Measurements from ENCODE around the gene CNOT2. TPM values are rescaled to one million over a fixed set of nuclear protein-coding genes. Genes with fewer than 3 reads are reported as not detected.

The CNOT2 gene
- total RNA-seq, 2 experiments from 2014 or later, result 121 to 123 TPM

DNA sequence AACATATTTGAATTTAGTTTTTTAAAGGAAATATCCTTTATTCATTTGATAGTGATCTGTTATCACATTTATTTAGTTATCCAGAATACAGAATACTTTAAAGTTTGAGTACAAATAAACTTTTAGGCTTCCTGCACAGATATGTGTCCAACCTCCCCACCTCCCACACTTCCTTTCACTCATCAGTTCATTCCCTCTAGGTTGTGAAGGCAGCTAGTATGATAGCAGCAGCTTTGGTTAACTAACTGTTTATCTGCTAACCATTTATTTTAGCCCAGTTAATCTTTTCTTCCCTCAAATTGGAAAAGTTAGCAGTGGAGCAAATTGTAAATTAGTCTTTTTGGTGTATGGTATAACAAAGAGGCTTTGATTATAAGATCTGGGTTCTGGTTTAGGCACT lies 35.7 kb downstream of the CNOT2 start:
- Histone ChIP-seq H4K20me1 (ENCODE audit: insufficient read depth, low read length) (no peaks in the 10 kb centered on the region), H3K4me1 (ENCODE audit: insufficient read depth, low read length, poor library complexity, severe bottlenecking) (no peaks in the 10 kb centered on the region), H3K9me3 (ENCODE audit: low read length) (peaks cover 22% of the 10 kb centered on the region), H3K4me2 (ENCODE audit: low read length) (no peak overlapping the region), H3K4me3 (ENCODE audit: low read depth, low read length, poor library complexity, severe bottlenecking) (no peak overlapping the region), H2AFZ (ENCODE audit: low read length) (no peak overlapping the region), H3K9me2 (ENCODE audit: insufficient read depth, low read length) (no peaks in the 10 kb centered on the region), H3K27ac (ENCODE audit: low read depth, low read length, poor library complexity, severe bottlenecking) (no peak overlapping the region), H3K79me2 (ENCODE audit: insufficient read depth, low read depth, low read length) (peaks cover 98% of the 10 kb centered on the region), H3K36me3 (ENCODE audit: insufficient read depth, low read length) (peaks cover 76% of the 10 kb centered on the region)
- no peak for DNase-seq (ENCODE audit: low spot score)
- CTCF ChIA-PET (ENCODE audit: unreplicated experiment), result no interaction called here
- intact Hi-C loops (cut with micrococcal nuclease; ENCODE audit: unreplicated experiment), result no loop called here
- no peak for TF ChIP-seq EZH2phosphoT487 (IDR thresholded peaks at IDR 0.05; ENCODE audit: borderline replicate concordance, low read depth, low read length)
- TF ChIP-seq, protein P1, sequence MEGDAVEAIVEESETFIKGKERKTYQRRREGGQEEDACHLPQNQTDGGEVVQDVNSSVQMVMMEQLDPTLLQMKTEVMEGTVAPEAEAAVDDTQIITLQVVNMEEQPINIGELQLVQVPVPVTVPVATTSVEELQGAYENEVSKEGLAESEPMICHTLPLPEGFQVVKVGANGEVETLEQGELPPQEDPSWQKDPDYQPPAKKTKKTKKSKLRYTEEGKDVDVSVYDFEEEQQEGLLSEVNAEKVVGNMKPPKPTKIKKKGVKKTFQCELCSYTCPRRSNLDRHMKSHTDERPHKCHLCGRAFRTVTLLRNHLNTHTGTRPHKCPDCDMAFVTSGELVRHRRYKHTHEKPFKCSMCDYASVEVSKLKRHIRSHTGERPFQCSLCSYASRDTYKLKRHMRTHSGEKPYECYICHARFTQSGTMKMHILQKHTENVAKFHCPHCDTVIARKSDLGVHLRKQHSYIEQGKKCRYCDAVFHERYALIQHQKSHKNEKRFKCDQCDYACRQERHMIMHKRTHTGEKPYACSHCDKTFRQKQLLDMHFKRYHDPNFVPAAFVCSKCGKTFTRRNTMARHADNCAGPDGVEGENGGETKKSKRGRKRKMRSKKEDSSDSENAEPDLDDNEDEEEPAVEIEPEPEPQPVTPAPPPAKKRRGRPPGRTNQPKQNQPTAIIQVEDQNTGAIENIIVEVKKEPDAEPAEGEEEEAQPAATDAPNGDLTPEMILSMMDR (conservative IDR thresholded peaks at IDR 0.05; ENCODE audit: low read length), result no peak
- POLR2A ChIA-PET, result interaction anchor here (0.9 to 1.3 kb wide), 2 partner anchors 10 kb away, joined by 3 to 4 read pairs; no protein-coding TSS in a partner anchor
- BruUV-seq (replicated peaks), result TSS peak; percentile 6

DNA sequence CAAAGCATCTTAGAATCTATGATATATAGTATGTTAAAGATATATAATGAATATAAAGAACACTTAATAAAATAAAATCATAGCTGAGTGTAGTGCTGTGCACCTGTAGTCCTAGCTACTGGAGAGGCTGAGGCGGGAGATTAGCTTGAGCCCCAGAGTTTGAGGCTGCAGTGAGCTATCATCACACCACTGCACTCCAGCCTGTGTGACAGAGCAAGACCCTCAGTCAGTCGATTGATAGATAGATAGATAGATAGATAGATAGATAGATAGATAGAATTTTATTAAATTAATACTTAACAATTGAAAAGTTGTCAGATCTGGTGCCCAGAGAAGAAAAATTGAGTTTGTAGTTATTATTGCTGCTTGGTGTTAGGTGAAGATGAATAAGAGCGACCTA lies 40.0 kb downstream of the CNOT2 start:
- no peaks in the 10 kb centered on the region for H3K9me2 ChIP-seq (ENCODE audit: insufficient read depth, low read length)
- intact Hi-C loops (cut with micrococcal nuclease; ENCODE audit: unreplicated experiment), result no loop called here
- H3K4me2 ChIP-seq (ENCODE audit: low read length), result no peak overlapping the region
- no TSS peak for BruUV-seq (replicated peaks)
- H3K36me3 ChIP-seq (ENCODE audit: insufficient read depth, low read length), result peaks cover 89% of the 10 kb centered on the region
- H3K4me1 ChIP-seq (ENCODE audit: insufficient read depth, low read length, poor library complexity, severe bottlenecking), result no peaks in the 10 kb centered on the region
- POLR2A ChIA-PET, result interaction anchor here (0.6 to 1.4 kb wide), 5 partner anchors 24 to 1009 kb away, joined by 3 to 4 read pairs (median 3); no protein-coding TSS in a partner anchor
- CTCF ChIA-PET (ENCODE audit: unreplicated experiment), result no interaction called here
- H3K79me2 ChIP-seq (ENCODE audit: insufficient read depth, low read depth, low read length), result peaks cover 86% of the 10 kb centered on the region
- no peaks in the 10 kb centered on the region for H3K9me3 ChIP-seq (ENCODE audit: low read length)
- no peak for TF ChIP-seq EZH2phosphoT487 (IDR thresholded peaks at IDR 0.05; ENCODE audit: borderline replicate concordance, low read depth, low read length)
- TF ChIP-seq, protein P1 (conservative IDR thresholded peaks at IDR 0.05; ENCODE audit: low read length), result no peak
- peaks cover 6% of the 10 kb centered on the region; the same call in 1 of the 2 replicates for H4K20me1 ChIP-seq (ENCODE audit: insufficient read depth, low read length)
- H2AFZ ChIP-seq (ENCODE audit: low read length), result no peak overlapping the region
- DNase-seq (ENCODE audit: low spot score), result no peak
- H3K27ac ChIP-seq (ENCODE audit: low read depth, low read length, poor library complexity, severe bottlenecking), result no peak overlapping the region
- no peak overlapping the region for H3K4me3 ChIP-seq (ENCODE audit: low read depth, low read length, poor library complexity, severe bottlenecking)

DNA sequence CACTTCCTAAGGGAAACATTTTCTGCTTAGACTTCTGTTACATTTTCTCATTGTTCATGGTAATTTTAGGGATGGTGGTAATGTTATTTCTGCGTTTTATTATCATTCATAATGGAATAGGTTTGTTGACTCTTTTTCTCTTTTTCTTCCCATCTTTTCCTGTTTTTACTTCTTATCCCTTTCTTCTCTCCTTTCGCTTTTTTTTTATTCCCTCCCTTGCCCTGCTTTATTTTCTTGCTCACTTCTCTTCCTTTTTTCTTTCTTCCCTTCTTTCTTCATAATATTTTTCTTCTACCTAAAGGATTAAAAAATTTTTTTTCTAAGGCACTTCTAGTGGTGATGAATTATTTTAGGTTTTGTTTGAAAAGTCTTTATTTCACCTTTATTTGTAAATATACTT lies 45.6 kb downstream of the CNOT2 start:
- Histone ChIP-seq H3K36me3 (ENCODE audit: insufficient read depth, low read length) (peaks cover 86% of the 10 kb centered on the region), H3K4me2 (ENCODE audit: low read length) (no peak overlapping the region), H3K27ac (ENCODE audit: low read depth, low read length, poor library complexity, severe bottlenecking) (no peak overlapping the region), H3K9me2 (ENCODE audit: insufficient read depth, low read length) (no peaks in the 10 kb centered on the region), H3K79me2 (ENCODE audit: insufficient read depth, low read depth, low read length) (peaks cover 77% of the 10 kb centered on the region), H3K4me1 (ENCODE audit: insufficient read depth, low read length, poor library complexity, severe bottlenecking) (peaks cover 15% of the 10 kb centered on the region), H2AFZ (ENCODE audit: low read length) (no peak overlapping the region), H4K20me1 (ENCODE audit: insufficient read depth, low read length) (peaks cover 6% of the 10 kb centered on the region; the same call in 1 of the 2 replicates), H3K9me3 (ENCODE audit: low read length) (no peaks in the 10 kb centered on the region), H3K4me3 (ENCODE audit: low read depth, low read length, poor library complexity, severe bottlenecking) (no peak overlapping the region)
- CTCF ChIA-PET (ENCODE audit: unreplicated experiment), result no interaction called here
- POLR2A ChIA-PET, result interaction anchor here (0.5 to 1.4 kb wide), 7 partner anchors 10 to 102 kb away, joined by 3 to 5 read pairs (median 3); no protein-coding TSS in a partner anchor
- intact Hi-C loops (cut with micrococcal nuclease; ENCODE audit: unreplicated experiment), result no loop called here
- TF ChIP-seq, protein P1 (conservative IDR thresholded peaks at IDR 0.05; ENCODE audit: low read length), result no peak
- TF ChIP-seq EZH2phosphoT487 (IDR thresholded peaks at IDR 0.05; ENCODE audit: borderline replicate concordance, low read depth, low read length), result no peak
- DNase-seq (ENCODE audit: low spot score), result no peak
- BruUV-seq (replicated peaks), result no TSS peak

All from OCI-LY7 (cell line).